Ascending aorta (tissue), 2 donors: ENCODE measurements around the gene DAGLA. TPM values are rescaled to one million over a fixed set of nuclear protein-coding genes. Genes with fewer than 3 reads are reported as not detected.
A peak's percentile ranks its signal among the peaks of the same experiment; 100 is the strongest.

ENCODE experiments used
- DNase-seq, 2 donors: peaks; one replicate each; pipeline ENCODE4 v3.0.0-alpha.2; 2019; ENCODE audit warnings: low spot score in 2 of 2
- H3K27ac ChIP-seq, 2 donors: fragments of 200-600 bp; sonication (generic); one replicate each; pipeline ENCODE4 v1.5.1; 2016 to 2017; ENCODE audit warnings: mild to moderate bottlenecking in 1 of 2
- H3K27me3 ChIP-seq: fragments of 200-600 bp; sonication (generic); one replicate; pipeline ENCODE4 v1.5.1; 2017
- H3K36me3 ChIP-seq, 2 donors: fragments of 200-600 bp; sonication (generic); one replicate each; pipeline ENCODE4 v1.5.1; 2016
- H3K4me1 ChIP-seq, 2 donors: fragments of 200-600 bp; sonication (generic); one replicate each; pipeline ENCODE4 v1.5.1; 2016 to 2017; ENCODE audit warnings: mild to moderate bottlenecking in 1 of 2
- H3K4me3 ChIP-seq, 2 donors: fragments of 200-600 bp; sonication (generic); one replicate each; pipeline ENCODE4 v1.5.1; 2016 to 2017; ENCODE audit warnings: mild to moderate bottlenecking in 1 of 2
- H3K9me3 ChIP-seq, 2 donors: fragments of 200-600 bp; sonication (generic); one replicate each; pipeline ENCODE4 v1.5.1; 2016
- CTCF ChIP-seq, 3 experiments: fragments of 200-600 bp in 2 of 3; fragments of 450-650 bp in 1 of 3; sonication (generic) in 2 of 3; IDR thresholded peaks; one replicate each; pipeline ENCODE4 v1.5.1; 2016 to 2019; ENCODE audit warnings: antibody characterized with exemption in 3 of 3, mild to moderate bottlenecking in 1 of 3, moderate library complexity in 1 of 3
- intact Hi-C: fragments of 100-400 bp; cut with DNase I; formaldehyde crosslinking; loops from one replicate; pipeline ENCODE4 v1.15.1; 2023
- total RNA-seq: library from RNA; depleted of rRNA; stranded (reverse); fragments of >200 nt; gene quantifications from one replicate; pipeline ENCODE4 v1.1.0, GENCODE V29; 2016

The DAGLA gene
- total RNA-seq, 1 donor from 2014 or later: 5.3 TPM

GRCh38 chr11:61716478-61717285 lies 36.5 kb downstream of the DAGLA start:
- Histone ChIP-seq H3K4me1 (peaks cover 0 to 9% of the 10 kb centered on the region in 2 donors), H3K36me3 (no peaks in the 10 kb centered on the region), H3K27ac (no peak overlapping the region), H3K27me3 (no peaks in the 10 kb centered on the region), H3K4me3 (no peak overlapping the region), H3K9me3 (no peaks in the 10 kb centered on the region)
- no peak for DNase-seq
- intact Hi-C loops: no loop called here
- no peak for TF ChIP-seq CTCF (IDR thresholded peaks at IDR 0.05)

- H3K9me3 ChIP-seq: no peaks in the 10 kb centered on the region
- no peak for DNase-seq
- no peak overlapping the region for H3K4me3 ChIP-seq
- intact Hi-C loops: no loop called here
- TF ChIP-seq CTCF (IDR thresholded peaks at IDR 0.05): no peak
- no peaks in the 10 kb centered on the region for H3K27me3 ChIP-seq
- H3K27ac ChIP-seq: no peak overlapping the region
- H3K36me3 ChIP-seq: no peaks in the 10 kb centered on the region
- H3K4me1 ChIP-seq: peaks cover 0 to 9% of the 10 kb centered on the region in 2 donors
These were observed 37.3 kb downstream of the DAGLA start for GRCh38 chr11:61717286-61718033.

GRCh38 chr11:61718046-61718531 lies 37.9 kb downstream of the DAGLA start:
- no peak for TF ChIP-seq CTCF (IDR thresholded peaks at IDR 0.05)
- no peaks in the 10 kb centered on the region for H3K36me3 ChIP-seq
- peak overlapping the region; percentile 46 to 67 for H3K4me3 ChIP-seq
- intact Hi-C loops: no loop called here
- peaks cover 0 to 9% of the 10 kb centered on the region in 2 donors for H3K4me1 ChIP-seq
- no peak for DNase-seq
- H3K9me3 ChIP-seq: no peaks in the 10 kb centered on the region
- H3K27ac ChIP-seq: peak overlapping the region in 1 of 2 donors; percentile 11
- H3K27me3 ChIP-seq: no peaks in the 10 kb centered on the region

- intact Hi-C loops: no loop called here
- Histone ChIP-seq H3K27ac (peak overlapping the region in 1 of 2 donors; percentile 11), H3K4me3 (peak overlapping the region; percentile 46 to 67), H3K9me3 (no peaks in the 10 kb centered on the region), H3K4me1 (peaks cover 0 to 9% of the 10 kb centered on the region in 2 donors), H3K36me3 (no peaks in the 10 kb centered on the region), H3K27me3 (no peaks in the 10 kb centered on the region)
- DNase-seq: peak in 1 of 2 donors; percentile 75
- TF ChIP-seq CTCF (IDR thresholded peaks at IDR 0.05): no peak
These were observed 38.6 kb downstream of the DAGLA start for GRCh38 chr11:61718621-61719302.

- DNase-seq: no peak
- TF ChIP-seq CTCF (IDR thresholded peaks at IDR 0.05): no peak
- Histone ChIP-seq H3K9me3 (no peaks in the 10 kb centered on the region), H3K36me3 (no peaks in the 10 kb centered on the region), H3K4me1 (peaks cover 0 to 9% of the 10 kb centered on the region in 2 donors), H3K27ac (no peak overlapping the region), H3K27me3 (no peaks in the 10 kb centered on the region), H3K4me3 (no peak overlapping the region)
- intact Hi-C loops: no loop called here
These were observed 39.8 kb downstream of the DAGLA start for GRCh38 chr11:61719978-61720377.
